NB4 (cell line): ENCODE measurements around the gene DTL.

Experiments used
- DNase-seq: peaks from one replicate; pipeline ENCODE4 v3.0.0; 2010; ENCODE audit warnings: low read depth
- H3K4me3 ChIP-seq: one replicate; pipeline ENCODE4 v1.5.1; 2011; ENCODE audit warnings: mild to moderate bottlenecking, low read depth, low read length, moderate library complexity
- MYC ChIP-seq: IDR thresholded peaks from 2 replicates; pipeline ENCODE4 v1.6.1; 2011; ENCODE audit warnings: low read depth, low read length
- POLR2A ChIP-seq: IDR thresholded peaks from 2 replicates; pipeline ENCODE4 v1.6.1; 2011; ENCODE audit warnings: mild to moderate bottlenecking; ENCODE audit not compliant: insufficient read length; ENCODE audit errors: extremely low read depth
- TF ChIP-seq, protein P1 (sequence below): IDR thresholded peaks from one replicate; pipeline ENCODE4 v1.5.1; 2012; ENCODE audit warnings: low read depth, low read length
- TF ChIP-seq, protein P2 (sequence below): IDR thresholded peaks from 2 replicates; pipeline ENCODE4 v1.6.1; 2011; ENCODE audit warnings: low read depth, low read length

The DTL gene

GRCh38 chr1:212101735-212102134 lies 66.2 kb downstream of the DTL start:
- TF ChIP-seq MYC: no peak
- TF ChIP-seq, protein P1, sequence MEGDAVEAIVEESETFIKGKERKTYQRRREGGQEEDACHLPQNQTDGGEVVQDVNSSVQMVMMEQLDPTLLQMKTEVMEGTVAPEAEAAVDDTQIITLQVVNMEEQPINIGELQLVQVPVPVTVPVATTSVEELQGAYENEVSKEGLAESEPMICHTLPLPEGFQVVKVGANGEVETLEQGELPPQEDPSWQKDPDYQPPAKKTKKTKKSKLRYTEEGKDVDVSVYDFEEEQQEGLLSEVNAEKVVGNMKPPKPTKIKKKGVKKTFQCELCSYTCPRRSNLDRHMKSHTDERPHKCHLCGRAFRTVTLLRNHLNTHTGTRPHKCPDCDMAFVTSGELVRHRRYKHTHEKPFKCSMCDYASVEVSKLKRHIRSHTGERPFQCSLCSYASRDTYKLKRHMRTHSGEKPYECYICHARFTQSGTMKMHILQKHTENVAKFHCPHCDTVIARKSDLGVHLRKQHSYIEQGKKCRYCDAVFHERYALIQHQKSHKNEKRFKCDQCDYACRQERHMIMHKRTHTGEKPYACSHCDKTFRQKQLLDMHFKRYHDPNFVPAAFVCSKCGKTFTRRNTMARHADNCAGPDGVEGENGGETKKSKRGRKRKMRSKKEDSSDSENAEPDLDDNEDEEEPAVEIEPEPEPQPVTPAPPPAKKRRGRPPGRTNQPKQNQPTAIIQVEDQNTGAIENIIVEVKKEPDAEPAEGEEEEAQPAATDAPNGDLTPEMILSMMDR: no peak
- TF ChIP-seq, protein P2, sequence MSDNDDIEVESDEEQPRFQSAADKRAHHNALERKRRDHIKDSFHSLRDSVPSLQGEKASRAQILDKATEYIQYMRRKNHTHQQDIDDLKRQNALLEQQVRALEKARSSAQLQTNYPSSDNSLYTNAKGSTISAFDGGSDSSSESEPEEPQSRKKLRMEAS: no peak
- TF ChIP-seq POLR2A: no peak
- no peak overlapping the region for H3K4me3 ChIP-seq
- DNase-seq: no peak

- no peak overlapping the region for H3K4me3 ChIP-seq
- TF ChIP-seq, protein P2: no peak
- DNase-seq: no peak
Observed at GRCh38 chr1:212104586-212105325, 69.2 kb downstream of the DTL start.

DNA sequence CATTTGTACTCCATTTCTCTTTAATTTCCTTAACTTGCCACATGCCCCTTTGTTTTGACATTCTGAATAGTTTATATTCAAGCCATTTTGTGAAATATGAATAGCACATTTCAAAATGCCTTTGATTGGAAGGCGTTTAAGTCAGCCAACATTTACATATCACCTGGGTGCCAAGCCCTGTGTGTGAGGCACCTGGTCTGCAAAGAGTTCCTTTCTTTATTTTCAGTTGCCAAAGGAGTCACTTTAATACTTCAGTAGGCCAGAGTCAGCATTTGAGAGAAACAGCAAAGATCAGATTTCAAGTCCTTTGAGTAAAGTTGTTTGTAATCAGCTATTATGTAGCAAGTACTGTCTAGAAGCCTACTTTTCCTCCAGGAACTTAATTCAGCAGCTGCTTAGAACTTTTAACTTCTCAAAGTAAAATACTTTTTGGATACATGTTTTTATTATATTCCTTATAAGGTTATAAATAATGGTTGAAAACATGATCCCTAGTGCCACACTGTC lies 70.8 kb downstream of the DTL start:
- no peak overlapping the region for H3K4me3 ChIP-seq
- no peak for TF ChIP-seq MYC
- TF ChIP-seq POLR2A: no peak
- TF ChIP-seq, protein P1: no peak
- TF ChIP-seq, protein P2: no peak
- no peak for DNase-seq

- TF ChIP-seq POLR2A: no peak
- TF ChIP-seq, protein P1: no peak
- TF ChIP-seq MYC: no peak
- TF ChIP-seq, protein P2: no peak
- no peak for DNase-seq
- no peak overlapping the region for H3K4me3 ChIP-seq
Observed at GRCh38 chr1:212107481-212107880, 71.9 kb downstream of the DTL start.

DNA sequence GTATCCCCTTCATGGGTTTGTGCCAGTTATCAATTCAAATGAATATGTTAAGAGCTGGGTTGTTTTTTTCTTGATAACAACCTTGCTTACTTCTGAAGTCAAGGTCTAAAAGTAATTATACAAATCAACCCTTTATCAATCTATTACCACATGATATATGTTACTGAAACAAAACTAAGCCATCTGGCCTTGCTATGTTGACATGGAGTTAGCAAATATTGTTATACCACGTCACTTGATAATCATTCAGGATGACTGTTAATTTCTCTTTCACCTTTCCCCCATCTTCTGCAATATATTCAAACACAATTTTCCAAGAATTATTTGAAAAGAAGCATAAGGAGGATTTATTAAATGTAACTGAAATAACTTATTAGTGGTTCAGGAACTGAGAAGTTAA lies 72.6 kb downstream of the DTL start:
- TF ChIP-seq, protein P1: no peak
- TF ChIP-seq MYC (no peak), POLR2A (no peak)
- TF ChIP-seq, protein P2: no peak
- no peak overlapping the region for H3K4me3 ChIP-seq
- DNase-seq: no peak

GRCh38 chr1:212108981-212109380 lies 73.4 kb downstream of the DTL start:
- DNase-seq: no peak
- no peak overlapping the region for H3K4me3 ChIP-seq
- TF ChIP-seq MYC (no peak), POLR2A (no peak)
- TF ChIP-seq, protein P1: no peak
- TF ChIP-seq, protein P2: no peak
